ENCODE measurements around the gene COTL1.

The COTL1 gene

DNA sequence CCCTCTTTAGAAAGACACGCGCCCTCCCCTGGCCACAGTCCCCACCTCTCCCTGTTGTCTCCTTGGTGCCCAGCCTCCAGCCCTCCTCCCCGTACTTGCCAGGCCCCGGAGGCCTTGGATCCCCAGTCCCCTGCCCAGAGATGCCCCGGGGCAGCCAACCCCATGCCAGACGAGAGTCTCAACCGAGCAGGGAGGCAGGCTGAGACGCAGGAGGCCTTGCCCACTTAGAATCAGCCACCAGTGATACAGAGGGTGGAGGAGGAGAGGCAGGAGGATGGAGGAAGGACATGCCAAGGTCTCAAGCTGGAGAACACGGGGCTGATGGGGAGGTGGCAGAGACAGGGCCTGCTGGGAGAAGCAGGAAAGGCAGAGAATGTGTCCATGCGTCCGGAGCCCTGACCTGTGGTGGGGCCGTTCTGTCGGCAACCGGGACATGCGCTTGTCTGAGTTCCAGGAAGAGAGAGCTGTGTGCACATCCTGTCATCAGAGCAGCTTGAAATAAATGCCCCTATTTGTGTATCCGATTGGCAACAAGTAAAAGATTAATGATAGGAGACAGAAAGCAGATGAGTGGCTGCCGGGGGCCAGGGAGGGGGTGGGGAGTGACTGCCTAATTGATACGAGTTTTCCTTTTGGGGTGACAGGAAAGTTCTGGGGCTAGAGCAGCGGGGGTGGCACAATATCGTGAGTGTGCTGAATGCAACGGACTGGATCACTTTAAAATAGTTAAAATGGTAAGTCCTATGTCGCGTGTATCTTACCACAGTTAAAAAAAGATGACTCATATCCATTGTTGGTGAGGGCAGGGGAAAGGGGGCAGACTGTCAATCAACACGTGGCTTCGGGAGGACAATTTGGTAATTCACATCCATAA lies 68.7 kb downstream of the COTL1 start:
- Histone ChIP-seq H3K27me3 (ENCODE audit: insufficient read depth, low read length, poor library complexity) (no peaks in the 10 kb centered on the region), H4K8ac (ENCODE audit: low read depth, low read length) (no peak overlapping the region), H2BK120ac (ENCODE audit: low read depth, low read length) (no peak overlapping the region), H3K79me2 (ENCODE audit: control insufficient read depth, insufficient read depth, low read length) (no peaks in the 10 kb centered on the region), H2BK15ac (replicated peaks; ENCODE audit: low read depth) (no peak overlapping the region), H3K4me3 (ENCODE audit: low read length) (no peak overlapping the region), H2AK5ac (ENCODE audit: low read length) (no peak overlapping the region), H3K27ac (ENCODE audit: low read depth, low read length) (no peak overlapping the region), H3K4me1 (ENCODE audit: control insufficient read depth, low read depth, low read length) (no peaks in the 10 kb centered on the region), H3K56ac (ENCODE audit: low read length) (peak overlapping the region; percentile 25), H3K79me1 (ENCODE audit: low read length) (no peaks in the 10 kb centered on the region), H3K4me2 (ENCODE audit: low read length) (no peak overlapping the region), H4K5ac (ENCODE audit: low read length) (no peak overlapping the region), H3K9ac (ENCODE audit: low read length) (no peak overlapping the region), H2BK5ac (ENCODE audit: low read length) (no peak overlapping the region), H3K4ac (ENCODE audit: low read depth, low read length) (no peak overlapping the region), H3K36me3 (ENCODE audit: control insufficient read depth, insufficient read depth, low read length) (no peaks in the 10 kb centered on the region), H3K23ac (ENCODE audit: low read length) (no peak overlapping the region), H3K18ac (ENCODE audit: low read length) (no peak overlapping the region)
- no peak for DNase-seq
- WGBS (ENCODE audit: extremely low coverage, insufficient coverage, low lambda C conversion rate) = no CpG with 5 or more reads among the region's 25 CpGs

DNA sequence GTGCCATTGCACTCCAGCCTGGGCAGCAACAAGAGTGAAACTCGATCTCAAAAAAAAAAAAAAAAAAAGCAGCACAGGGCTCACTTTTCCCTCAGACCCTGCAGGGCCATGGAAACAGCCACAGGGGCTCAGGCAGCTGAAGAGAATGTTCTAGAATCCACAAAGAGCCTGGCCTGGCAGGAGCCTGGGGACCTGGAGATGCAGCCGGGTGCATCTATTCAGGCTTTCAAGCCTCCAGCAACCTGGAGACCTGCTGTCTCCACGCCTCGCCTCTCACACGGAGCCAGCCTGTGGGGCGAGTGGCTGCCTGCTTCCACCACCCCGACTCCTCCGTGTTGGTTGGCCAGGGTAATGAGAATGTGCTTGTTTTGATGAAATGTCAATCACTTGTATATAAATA lies 69.4 kb downstream of the COTL1 start:
- no CpG with 5 or more reads among the region's 8 CpGs for WGBS (ENCODE audit: extremely low coverage, insufficient coverage, low lambda C conversion rate)
- no peaks in the 10 kb centered on the region for H3K4me1 ChIP-seq (ENCODE audit: control insufficient read depth, low read depth, low read length)
- no peak overlapping the region for H3K4me3 ChIP-seq (ENCODE audit: low read length)
- H3K56ac ChIP-seq (ENCODE audit: low read length) = no peak overlapping the region
- H3K27ac ChIP-seq (ENCODE audit: low read depth, low read length) = no peak overlapping the region
- no peak overlapping the region for H3K23ac ChIP-seq (ENCODE audit: low read length)
- H4K8ac ChIP-seq (ENCODE audit: low read depth, low read length) = no peak overlapping the region
- H3K27me3 ChIP-seq (ENCODE audit: insufficient read depth, low read length, poor library complexity) = no peaks in the 10 kb centered on the region
- H2BK5ac ChIP-seq (ENCODE audit: low read length) = no peak overlapping the region
- H3K36me3 ChIP-seq (ENCODE audit: control insufficient read depth, insufficient read depth, low read length) = no peaks in the 10 kb centered on the region
- H2BK15ac ChIP-seq (replicated peaks; ENCODE audit: low read depth) = no peak overlapping the region
- no peak overlapping the region for H3K4ac ChIP-seq (ENCODE audit: low read depth, low read length)
- H3K79me2 ChIP-seq (ENCODE audit: control insufficient read depth, insufficient read depth, low read length) = no peaks in the 10 kb centered on the region
- no peaks in the 10 kb centered on the region for H3K79me1 ChIP-seq (ENCODE audit: low read length)
- no peak overlapping the region for H4K5ac ChIP-seq (ENCODE audit: low read length)
- H2BK120ac ChIP-seq (ENCODE audit: low read depth, low read length) = no peak overlapping the region
- no peak overlapping the region for H2AK5ac ChIP-seq (ENCODE audit: low read length)
- no peak overlapping the region for H3K9ac ChIP-seq (ENCODE audit: low read length)
- H3K18ac ChIP-seq (ENCODE audit: low read length) = no peak overlapping the region
- peak; percentile 69 for DNase-seq
- H3K4me2 ChIP-seq (ENCODE audit: low read length) = no peak overlapping the region

DNA sequence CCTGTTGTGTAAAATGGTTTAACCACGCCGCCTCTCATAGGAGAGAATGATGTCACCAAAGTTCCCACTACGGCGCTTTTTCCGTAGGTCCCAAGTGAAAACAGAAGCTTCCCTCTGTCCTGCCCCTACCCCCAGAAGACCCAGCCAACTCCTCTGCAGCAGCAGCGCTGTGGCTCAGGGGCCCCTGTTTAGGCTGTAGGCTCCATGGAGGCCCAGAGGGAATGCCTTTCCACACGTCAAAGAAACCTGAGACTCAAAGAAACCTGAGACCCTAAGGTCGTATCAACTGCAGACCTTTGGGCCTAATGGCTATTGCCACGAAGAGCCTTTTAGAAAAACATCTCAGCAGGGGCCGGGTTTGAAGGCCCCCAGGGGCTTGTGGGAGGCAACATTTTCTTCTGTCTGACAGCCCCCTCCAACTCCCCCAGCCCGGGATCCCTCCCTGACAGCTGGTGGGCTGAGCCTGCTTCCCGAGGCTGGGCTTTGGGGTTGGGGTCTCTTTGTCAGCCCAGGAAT lies 70.3 kb downstream of the COTL1 start:
- H4K8ac ChIP-seq (ENCODE audit: low read depth, low read length) = no peak overlapping the region
- no peaks in the 10 kb centered on the region for H3K27me3 ChIP-seq (ENCODE audit: insufficient read depth, low read length, poor library complexity)
- H3K23ac ChIP-seq (ENCODE audit: low read length) = no peak overlapping the region
- no peak overlapping the region for H3K18ac ChIP-seq (ENCODE audit: low read length)
- H2BK5ac ChIP-seq (ENCODE audit: low read length) = no peak overlapping the region
- no peaks in the 10 kb centered on the region for H3K36me3 ChIP-seq (ENCODE audit: control insufficient read depth, insufficient read depth, low read length)
- no peaks in the 10 kb centered on the region for H3K79me1 ChIP-seq (ENCODE audit: low read length)
- peak overlapping the region; percentile 65 for H4K5ac ChIP-seq (ENCODE audit: low read length)
- H2BK15ac ChIP-seq (replicated peaks; ENCODE audit: low read depth) = no peak overlapping the region
- H3K9ac ChIP-seq (ENCODE audit: low read length) = peak overlapping the region; percentile 19
- H3K27ac ChIP-seq (ENCODE audit: low read depth, low read length) = no peak overlapping the region
- no CpG with 5 or more reads among the region's 12 CpGs for WGBS (ENCODE audit: extremely low coverage, insufficient coverage, low lambda C conversion rate)
- DNase-seq = peak; percentile 84
- H3K4me3 ChIP-seq (ENCODE audit: low read length) = no peak overlapping the region
- H2BK120ac ChIP-seq (ENCODE audit: low read depth, low read length) = no peak overlapping the region
- H3K56ac ChIP-seq (ENCODE audit: low read length) = peak overlapping the region; percentile 17
- H3K4me2 ChIP-seq (ENCODE audit: low read length) = no peak overlapping the region
- no peak overlapping the region for H3K4ac ChIP-seq (ENCODE audit: low read depth, low read length)
- no peaks in the 10 kb centered on the region for H3K4me1 ChIP-seq (ENCODE audit: control insufficient read depth, low read depth, low read length)
- no peaks in the 10 kb centered on the region for H3K79me2 ChIP-seq (ENCODE audit: control insufficient read depth, insufficient read depth, low read length)
- no peak overlapping the region for H2AK5ac ChIP-seq (ENCODE audit: low read length)

DNA sequence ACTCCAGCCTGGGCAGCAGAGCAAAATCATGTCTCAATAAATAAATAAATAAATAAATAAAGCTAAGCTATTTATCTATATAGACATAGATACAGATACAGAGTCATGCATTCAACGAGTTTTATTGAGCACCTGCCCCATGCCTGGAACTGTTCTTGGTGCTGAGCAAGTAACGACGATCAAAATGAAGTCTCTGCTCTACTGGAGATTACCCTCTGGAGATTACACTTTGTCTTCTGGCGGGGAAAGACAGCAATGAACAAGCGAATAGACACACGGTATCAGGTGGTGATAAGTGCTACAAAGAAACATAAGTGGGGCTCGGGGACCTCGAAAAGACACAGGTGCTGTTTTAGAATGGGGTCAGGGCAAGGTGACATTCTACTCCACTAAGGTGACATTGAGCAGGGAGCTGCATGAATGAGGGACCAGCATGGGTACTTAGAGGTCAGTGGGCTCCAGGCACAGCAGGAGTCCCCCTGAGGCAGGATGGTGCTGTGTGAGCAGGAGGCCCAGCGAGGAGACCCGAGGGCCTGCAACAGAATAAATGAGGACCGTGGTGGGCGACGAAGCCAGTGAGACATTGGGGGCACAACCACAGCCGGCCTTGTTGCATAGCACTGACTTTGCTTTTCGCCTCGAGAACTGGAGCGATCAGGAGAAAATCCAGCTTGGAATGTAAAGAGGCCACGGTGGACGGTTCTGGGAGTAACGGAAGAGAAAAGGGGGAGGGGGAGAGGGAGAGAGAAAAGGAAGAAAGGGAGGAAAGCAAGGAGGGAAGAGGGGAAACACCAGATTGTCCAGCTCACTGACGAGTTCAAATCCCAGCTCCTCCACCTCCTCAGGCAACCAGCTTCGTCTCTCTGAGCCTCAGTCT lies 71.0 kb downstream of the COTL1 start:
- Histone ChIP-seq H3K4me2 (ENCODE audit: low read length) (no peak overlapping the region), H3K4ac (ENCODE audit: low read depth, low read length) (no peak overlapping the region), H2AK5ac (ENCODE audit: low read length) (no peak overlapping the region), H3K4me1 (ENCODE audit: control insufficient read depth, low read depth, low read length) (no peaks in the 10 kb centered on the region), H3K27me3 (ENCODE audit: insufficient read depth, low read length, poor library complexity) (no peaks in the 10 kb centered on the region), H3K23ac (ENCODE audit: low read length) (no peak overlapping the region), H3K4me3 (ENCODE audit: low read length) (no peak overlapping the region), H3K56ac (ENCODE audit: low read length) (peak overlapping the region; percentile 17), H2BK120ac (ENCODE audit: low read depth, low read length) (no peak overlapping the region), H3K79me2 (ENCODE audit: control insufficient read depth, insufficient read depth, low read length) (no peaks in the 10 kb centered on the region), H4K8ac (ENCODE audit: low read depth, low read length) (no peak overlapping the region), H2BK15ac (replicated peaks; ENCODE audit: low read depth) (no peak overlapping the region), H4K5ac (ENCODE audit: low read length) (peak overlapping the region; percentile 65), H3K9ac (ENCODE audit: low read length) (peak overlapping the region; percentile 19), H2BK5ac (ENCODE audit: low read length) (no peak overlapping the region), H3K79me1 (ENCODE audit: low read length) (no peaks in the 10 kb centered on the region), H3K18ac (ENCODE audit: low read length) (no peak overlapping the region), H3K36me3 (ENCODE audit: control insufficient read depth, insufficient read depth, low read length) (no peaks in the 10 kb centered on the region), H3K27ac (ENCODE audit: low read depth, low read length) (no peak overlapping the region)
- no peak for DNase-seq
- WGBS (ENCODE audit: extremely low coverage, insufficient coverage, low lambda C conversion rate) = no CpG with 5 or more reads among the region's 22 CpGs

DNA sequence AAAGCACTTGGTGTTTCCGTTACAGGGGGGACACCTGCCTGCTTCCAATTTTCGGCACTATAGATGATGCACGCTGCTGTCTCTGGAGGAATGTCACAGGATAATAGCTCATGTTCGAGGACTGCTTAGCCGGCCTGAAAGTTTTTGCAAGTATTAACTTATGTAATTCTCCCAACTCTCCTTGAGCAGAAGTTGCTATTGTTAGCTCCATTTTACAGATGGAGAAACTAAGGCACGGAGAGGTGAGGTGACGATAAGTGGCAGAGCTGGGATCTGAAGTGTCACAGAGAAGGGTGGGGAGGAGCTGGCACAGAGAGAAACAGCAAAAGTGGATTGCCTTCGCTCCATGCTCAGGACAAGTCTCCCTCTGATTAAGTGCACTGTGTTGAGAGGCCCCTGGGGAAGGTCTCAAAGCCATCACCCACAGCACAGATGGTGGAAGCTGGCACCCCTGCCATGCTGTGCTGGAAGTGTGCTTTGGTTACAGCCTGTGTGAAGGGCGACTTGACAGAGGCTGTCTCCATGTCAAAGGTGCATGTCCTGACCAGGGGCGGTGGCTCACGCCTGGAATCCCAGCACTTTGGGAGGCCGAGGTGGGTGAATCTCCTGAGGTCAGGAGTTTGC lies 72.7 kb downstream of the COTL1 start:
- Histone ChIP-seq H3K9ac (ENCODE audit: low read length) (no peak overlapping the region), H2AK5ac (ENCODE audit: low read length) (no peak overlapping the region), H2BK5ac (ENCODE audit: low read length) (no peak overlapping the region), H3K79me1 (ENCODE audit: low read length) (no peaks in the 10 kb centered on the region), H3K27ac (ENCODE audit: low read depth, low read length) (no peak overlapping the region), H3K56ac (ENCODE audit: low read length) (no peak overlapping the region), H3K79me2 (ENCODE audit: control insufficient read depth, insufficient read depth, low read length) (no peaks in the 10 kb centered on the region), H2BK15ac (replicated peaks; ENCODE audit: low read depth) (no peak overlapping the region), H3K4ac (ENCODE audit: low read depth, low read length) (no peak overlapping the region), H2BK120ac (ENCODE audit: low read depth, low read length) (no peak overlapping the region), H4K5ac (ENCODE audit: low read length) (no peak overlapping the region), H3K4me2 (ENCODE audit: low read length) (no peak overlapping the region), H3K18ac (ENCODE audit: low read length) (no peak overlapping the region), H3K4me1 (ENCODE audit: control insufficient read depth, low read depth, low read length) (no peaks in the 10 kb centered on the region), H3K23ac (ENCODE audit: low read length) (no peak overlapping the region), H3K4me3 (ENCODE audit: low read length) (no peak overlapping the region), H3K36me3 (ENCODE audit: control insufficient read depth, insufficient read depth, low read length) (no peaks in the 10 kb centered on the region), H4K8ac (ENCODE audit: low read depth, low read length) (no peak overlapping the region), H3K27me3 (ENCODE audit: insufficient read depth, low read length, poor library complexity) (no peaks in the 10 kb centered on the region)
- DNase-seq = no peak
- WGBS (ENCODE audit: extremely low coverage, insufficient coverage, low lambda C conversion rate) = no CpG with 5 or more reads among the region's 12 CpGs
